GM18507 (cell line): ENCODE results near the gene B9D1.

Experiments
- DNase-seq: peaks from one replicate; pipeline ENCODE4 v3.0.0; 2011; ENCODE audit warnings: low read depth; ENCODE audit not compliant: insufficient read length; ENCODE audit errors: extremely low spot score
- FAIRE-seq: peaks from 2 replicates; lab custom pipeline; 2011; peaks lifted over from hg19 to GRCh38; lab: Jason Lieb, UNC

Gene B9D1, protein sequence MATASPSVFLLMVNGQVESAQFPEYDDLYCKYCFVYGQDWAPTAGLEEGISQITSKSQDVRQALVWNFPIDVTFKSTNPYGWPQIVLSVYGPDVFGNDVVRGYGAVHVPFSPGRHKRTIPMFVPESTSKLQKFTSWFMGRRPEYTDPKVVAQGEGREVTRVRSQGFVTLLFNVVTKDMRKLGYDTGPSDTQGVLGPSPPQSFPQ

DNA sequence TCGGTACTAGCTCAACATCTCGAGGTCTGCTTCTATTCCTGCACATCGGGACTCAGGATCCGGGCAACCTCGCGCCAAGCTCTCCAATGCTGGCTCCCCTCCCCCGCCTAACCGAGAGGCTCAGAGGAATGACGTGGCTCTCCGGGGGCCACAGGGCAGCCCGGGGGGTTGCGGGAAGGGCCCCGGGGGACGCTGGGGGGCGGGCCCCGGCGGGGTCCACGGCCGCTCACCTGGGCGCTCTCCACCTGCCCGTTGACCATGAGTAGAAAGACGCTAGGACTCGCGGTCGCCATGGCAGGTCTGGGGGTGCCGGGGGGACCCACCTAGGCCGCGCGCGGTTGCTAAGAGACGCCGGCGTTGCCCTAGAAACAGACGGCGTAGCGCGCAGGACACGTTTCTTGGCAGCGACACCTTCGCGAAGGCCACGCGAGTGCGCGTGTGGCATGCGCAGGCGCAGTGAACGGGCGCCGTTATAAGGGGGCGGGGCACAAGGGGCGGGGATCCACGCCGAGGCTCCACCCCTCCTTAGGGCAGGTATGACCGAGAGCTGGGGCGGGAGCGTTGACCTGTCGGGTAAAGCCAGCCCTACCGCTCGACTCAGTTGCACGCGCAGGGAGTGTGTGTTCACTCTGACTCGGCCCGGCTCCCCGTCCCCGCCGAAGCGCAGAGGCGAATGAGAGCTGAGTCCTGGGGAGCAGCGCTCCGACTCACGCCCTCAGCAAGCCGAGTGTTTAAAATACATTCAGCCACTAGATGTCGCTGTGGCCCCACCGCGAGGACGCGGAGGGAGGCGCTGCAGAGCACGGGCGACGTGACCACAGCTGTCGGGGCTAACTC is at the start of gene B9D1:
TSS of gene B9D1 (minus strand) at position 447 of the 837 bp plus-strand sequence. CDS start at position 293, 154 bp downstream.
- FAIRE-seq = peak; percentile 89

DNA sequence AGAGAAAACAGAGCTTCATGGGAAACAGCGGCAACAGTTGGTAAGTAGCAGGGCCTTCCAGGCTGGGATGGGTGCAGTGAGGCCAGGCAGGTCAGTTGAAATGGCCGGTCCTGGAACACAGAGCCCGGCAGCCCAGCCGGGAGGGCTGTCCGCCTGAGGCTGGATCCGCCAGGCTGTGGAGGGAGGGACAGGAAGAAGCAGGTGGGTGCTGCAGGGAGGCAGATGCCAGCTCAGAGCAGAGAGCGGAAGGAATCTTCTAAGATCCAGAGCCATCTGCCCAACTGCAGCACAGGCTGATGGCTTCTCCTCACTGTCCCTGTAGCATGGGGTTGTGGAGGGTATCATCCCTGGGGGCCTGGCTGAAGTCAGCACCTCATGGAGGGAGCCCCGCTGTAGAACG is 49.1 kb upstream of the B9D1 start:
- FAIRE-seq (no peak), DNase-seq (no peak)

More for the DNA sequence above, at the start of gene B9D1:
- peak; percentile 99 for DNase-seq

DNA sequence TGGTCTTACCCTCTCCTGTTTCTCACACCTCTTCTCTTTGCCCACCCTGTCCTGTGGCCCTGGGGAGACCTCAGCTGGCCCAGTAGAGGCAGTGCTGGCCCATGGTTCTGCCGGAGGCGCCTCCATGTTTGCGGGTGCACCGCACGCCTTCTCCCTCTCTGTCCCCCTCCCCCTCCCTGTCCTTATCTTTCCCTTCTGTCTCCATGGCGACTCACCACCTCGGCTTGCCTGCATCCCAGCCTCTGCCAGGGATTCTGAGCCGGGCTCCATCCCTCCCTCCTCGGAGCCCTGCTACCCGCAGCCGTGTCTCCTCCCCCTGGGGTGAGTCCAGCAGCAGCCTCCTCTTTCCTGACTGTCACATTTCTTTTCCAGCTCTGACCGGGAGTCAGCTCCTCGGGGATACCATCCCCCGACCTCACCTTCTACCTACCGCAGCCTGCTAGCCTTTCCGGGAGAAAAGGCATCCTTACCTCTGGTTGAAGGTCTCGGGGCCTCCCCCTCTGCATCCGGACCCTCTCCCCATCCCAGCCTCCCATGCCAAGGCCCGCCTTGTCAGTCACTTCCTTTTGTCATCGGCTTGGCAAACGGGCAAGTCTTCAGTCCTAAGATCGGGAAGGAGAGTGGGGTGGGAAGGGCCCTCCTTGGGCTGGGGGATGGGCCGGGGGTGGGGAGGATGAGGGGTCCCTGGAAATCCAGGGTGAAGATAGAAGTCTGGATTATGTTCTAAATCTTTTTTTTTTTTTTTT is 48.5 kb upstream of the B9D1 start, which contains the start of gene RNF112:
TSS of gene RNF112 (plus strand) at position 358 of the 746 bp plus-strand sequence. CDS start at position 535, 177 bp downstream.
- no peak for FAIRE-seq
- DNase-seq = no peak

DNA sequence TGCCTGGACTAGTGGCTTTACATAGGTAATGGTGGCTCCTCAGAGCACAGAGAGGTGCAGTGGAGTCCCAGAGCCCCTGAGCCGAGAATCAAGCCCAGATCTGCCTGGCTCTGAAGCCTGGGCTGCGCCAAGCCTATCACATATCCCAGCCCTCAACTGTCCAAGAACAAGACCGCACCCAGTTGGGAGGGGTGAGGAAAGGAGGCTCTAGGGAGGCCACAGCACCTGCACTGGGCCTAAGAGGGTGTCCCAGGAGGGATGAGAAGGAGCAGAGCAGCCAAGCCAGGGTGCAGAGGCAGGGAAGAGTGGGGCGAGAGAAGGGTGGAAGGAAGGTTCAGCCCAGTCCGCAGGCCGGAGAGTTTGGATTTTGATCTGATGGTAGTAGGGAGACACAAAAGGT is 47.6 kb upstream of the B9D1 start:
- DNase-seq = no peak
- FAIRE-seq = no peak

DNA sequence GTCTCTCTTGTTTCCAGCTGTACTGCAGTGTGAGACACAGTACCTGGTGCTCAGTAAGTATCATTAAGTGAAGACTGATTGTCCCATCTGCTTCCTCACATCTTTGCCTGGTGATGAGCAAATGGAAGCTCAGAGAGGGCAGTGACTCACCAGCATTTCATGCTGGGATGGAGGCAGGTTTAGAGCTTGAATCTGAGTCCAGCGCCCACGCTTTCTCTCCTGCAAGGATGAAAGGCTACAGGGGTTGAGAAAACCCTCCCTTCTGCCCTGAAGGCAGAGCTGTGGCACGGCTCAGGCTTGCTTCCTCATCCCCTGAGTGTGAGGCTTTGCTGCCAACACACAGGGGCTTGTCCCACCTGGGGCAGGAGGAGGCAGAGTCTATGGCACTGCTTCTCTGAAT is 47.0 kb upstream of the B9D1 start:
- FAIRE-seq = no peak

DNA sequence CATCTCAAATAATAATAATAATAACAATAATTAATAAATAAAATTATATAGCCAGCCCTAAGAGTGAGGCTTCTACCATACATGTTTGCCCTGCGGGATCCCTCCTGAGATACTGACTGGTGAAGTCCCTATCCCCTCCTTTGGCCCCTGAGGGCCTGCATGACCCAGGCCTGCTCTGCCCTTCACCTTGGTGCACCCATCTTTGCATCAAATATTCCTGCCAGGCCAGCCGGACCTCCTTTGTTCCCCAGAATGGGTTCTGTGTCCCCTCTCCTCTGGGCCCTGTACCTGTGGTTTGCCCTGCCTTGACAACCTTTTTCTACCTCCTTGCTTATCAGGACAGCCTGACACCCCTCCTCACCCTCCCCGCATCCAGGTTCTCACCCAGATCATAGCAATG is 46.5 kb upstream of the B9D1 start:
- no peak for FAIRE-seq
- no peak for DNase-seq

More for the DNA sequence above, 47.0 kb upstream of the B9D1 start:
- no peak for DNase-seq

DNA sequence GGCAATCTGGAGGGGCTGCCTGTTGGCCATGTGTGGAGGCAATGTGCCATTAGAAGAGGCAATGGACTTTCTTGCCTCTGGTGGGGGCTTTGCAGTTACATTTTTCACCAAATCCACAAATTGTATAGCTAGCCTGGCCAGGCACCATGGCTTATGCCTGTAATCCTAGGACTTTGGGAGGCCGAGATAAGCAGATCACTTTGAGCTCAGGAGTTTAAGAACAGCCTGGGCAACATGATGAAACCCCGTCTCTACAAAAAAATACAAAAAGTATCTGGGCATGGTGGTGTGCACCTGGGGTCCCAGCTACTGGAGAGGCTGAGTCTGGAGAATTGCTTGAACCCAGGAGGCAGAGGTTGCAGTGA is 45.8 kb upstream of the B9D1 start:
- FAIRE-seq = no peak

DNA sequence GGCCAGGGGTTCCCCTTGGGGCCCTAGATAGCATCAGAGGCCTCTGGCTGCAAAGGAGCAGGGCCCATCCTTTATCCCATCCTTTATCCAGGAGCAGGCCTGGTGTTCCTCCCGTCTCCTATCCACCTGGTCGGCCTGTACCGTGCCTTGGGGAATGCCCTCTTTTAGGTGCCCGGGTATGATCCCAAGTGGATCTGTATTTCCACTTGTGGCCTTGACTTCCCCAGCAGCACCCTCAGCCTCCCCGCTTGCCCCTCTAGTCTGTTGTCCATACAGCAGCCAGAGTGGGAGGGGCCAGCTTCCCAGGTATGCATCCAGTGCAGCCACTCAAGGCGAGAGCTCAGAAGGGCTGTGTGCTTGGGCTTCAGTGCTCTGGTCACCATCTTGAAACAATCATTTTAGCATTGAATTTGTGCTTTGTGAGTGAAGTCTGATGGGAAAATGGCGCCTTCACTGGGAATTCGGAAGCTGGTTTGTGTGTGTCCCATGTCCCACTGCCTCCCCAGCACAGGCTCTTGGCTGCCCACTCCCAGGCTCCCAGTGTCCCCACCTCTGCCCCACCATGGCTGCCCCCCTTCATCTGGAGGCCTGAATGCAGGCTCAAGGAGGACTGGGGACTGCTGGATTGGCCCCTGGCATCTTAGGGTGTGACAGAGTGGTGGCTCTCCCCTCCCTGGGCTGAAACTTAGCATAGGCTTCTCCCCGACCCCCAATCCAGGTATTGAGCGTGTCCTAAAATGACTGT is 45.2 kb upstream of the B9D1 start:
- no peak for FAIRE-seq
- no peak for DNase-seq

More for the DNA sequence above, 45.8 kb upstream of the B9D1 start:
- DNase-seq = no peak

DNA sequence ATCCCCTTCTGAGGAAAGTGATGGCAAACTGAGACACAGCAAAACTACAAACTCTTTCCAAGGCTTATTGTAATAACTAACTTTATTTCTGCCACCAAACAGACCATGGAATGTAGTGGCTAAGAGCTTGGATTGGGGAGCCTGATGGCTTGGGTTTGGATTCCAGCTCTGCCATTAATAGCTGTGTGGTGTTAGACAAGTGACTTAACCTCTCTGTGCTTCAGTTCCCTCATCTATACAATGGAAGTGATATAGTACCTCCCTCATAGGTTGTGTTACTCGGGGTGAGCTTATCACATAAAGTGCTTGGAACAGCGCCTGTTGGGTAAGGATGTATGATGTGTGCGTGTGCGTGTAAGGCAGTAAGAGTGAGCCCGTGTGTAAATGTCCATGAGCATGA is 42.6 kb upstream of the B9D1 start:
- no peak for FAIRE-seq
- DNase-seq = no peak

DNA sequence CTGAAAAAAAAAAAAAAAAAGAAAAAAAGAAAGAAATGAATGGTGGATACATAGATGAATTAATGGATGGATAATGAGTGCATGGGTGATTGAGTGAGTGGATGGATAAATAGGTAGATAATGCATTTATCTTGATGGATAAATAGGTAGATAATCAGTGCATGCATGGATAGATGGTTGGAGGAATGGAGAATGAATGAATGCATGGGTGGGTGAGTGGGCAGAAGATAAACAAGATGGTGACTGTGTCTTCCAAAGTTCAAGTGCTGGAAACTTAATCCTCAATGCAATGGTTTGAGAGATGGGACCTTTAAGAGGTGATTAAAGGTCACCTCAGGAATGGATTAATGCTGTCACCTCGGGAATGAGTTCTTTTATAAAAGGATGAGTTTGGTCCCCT is 41.7 kb upstream of the B9D1 start:
- FAIRE-seq = no peak
- no peak for DNase-seq

DNA sequence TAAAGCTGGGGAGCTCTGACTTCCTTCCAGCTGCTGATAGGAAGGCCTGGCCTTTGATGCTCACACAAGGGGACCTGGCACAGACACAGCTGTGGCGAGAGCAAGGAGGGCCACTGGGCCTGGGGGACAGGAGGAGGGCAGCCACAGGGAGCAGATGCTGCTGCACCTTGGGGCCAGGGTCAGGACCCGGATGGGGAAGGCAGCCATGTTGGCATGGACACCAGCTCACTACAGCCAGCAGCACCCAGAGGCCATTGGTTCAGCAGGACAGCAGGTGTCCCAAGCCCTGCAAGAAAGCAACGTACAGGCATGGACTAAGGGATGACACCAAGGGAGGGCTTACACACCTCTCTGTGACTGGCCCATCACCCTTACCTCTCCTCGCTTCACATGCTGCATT is 40.5 kb upstream of the B9D1 start:
- FAIRE-seq (no peak), DNase-seq (no peak)

DNA sequence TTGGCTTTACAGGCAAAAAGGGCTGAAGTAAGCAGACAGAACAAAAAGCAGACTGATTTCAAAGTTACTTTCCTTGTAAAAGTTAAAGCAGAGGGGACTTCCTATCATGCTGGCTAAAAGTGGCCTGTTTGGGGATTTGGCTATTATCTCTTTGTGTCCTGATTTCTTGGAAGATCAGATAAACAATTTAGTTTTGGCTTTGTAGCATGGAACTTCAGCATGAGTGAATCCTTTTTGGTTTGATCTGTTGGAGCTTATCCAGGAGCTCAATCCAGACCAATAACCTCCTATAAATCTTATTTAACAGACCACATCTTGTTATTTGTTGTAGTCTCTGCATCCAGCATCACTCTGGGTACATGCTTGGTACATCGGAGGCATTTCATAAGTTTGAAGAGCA is 39.6 kb upstream of the B9D1 start:
- DNase-seq (no peak), FAIRE-seq (no peak)

DNA sequence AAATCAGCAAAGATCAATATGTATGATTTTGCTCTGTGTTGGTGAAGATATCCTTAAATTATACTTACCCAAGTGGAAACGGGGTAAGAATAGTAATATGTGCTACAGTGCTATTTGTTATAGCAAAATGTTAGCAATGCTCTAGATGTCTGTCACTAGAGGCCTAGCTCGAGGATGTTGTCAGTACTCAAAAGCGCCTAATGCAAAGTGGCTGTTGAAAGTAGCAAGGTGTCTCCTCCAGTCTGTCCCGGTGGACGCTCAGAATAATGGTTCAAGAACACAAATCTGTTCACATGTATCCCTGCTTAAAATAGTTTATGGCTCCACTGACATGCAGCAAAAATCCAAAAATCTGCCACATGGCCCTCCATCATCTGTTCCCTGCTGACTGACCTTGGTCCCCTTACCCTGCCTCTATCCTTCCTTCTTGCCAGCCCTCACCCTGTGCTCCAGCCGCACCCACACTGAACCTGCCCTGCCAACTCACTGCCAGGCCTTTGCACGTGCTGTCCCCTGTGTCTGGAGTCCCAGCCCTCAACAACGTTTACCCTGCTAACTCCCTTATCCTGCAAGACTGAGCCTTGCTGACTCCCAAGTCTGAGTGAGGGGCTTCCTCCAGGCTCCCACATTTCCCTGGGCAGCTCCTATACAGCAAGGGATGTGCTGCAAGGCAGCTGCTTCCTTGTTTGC is 38.9 kb upstream of the B9D1 start:
- no peak for DNase-seq
- FAIRE-seq = no peak

DNA sequence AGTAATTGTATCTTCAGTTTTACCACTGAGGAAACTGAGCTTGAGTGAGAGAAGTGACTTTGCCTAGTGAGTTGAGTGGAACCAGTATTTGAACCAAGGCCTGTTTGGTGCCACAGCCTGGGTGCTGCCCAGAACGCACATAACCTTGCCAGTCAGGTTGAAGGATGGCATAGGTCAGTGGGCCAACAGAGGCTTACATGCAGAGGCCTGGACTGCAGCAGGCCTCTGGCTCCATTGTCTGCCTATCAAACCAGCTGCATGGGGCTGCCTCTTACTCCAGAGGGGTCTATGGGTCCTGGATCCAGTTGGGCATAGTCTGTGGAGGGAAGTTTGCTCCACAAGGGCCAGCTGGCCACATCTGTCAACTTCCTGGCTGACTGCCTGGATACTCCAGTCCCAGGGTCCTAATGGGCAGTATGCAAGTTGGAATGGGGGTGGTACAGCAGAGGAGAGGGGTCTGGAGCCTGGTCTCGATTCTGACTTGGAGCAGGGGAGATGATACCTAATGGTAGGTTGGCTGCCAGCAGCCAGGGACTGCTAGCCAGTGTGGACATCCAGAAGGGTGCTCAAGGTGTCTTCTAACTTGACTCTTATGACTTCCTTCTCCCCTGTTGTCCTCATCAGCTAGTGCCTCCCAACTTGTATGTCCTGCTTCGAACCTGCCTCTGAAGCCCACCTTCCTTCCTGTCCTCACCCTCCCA is 37.4 kb upstream of the B9D1 start:
- DNase-seq (no peak), FAIRE-seq (no peak)

DNA sequence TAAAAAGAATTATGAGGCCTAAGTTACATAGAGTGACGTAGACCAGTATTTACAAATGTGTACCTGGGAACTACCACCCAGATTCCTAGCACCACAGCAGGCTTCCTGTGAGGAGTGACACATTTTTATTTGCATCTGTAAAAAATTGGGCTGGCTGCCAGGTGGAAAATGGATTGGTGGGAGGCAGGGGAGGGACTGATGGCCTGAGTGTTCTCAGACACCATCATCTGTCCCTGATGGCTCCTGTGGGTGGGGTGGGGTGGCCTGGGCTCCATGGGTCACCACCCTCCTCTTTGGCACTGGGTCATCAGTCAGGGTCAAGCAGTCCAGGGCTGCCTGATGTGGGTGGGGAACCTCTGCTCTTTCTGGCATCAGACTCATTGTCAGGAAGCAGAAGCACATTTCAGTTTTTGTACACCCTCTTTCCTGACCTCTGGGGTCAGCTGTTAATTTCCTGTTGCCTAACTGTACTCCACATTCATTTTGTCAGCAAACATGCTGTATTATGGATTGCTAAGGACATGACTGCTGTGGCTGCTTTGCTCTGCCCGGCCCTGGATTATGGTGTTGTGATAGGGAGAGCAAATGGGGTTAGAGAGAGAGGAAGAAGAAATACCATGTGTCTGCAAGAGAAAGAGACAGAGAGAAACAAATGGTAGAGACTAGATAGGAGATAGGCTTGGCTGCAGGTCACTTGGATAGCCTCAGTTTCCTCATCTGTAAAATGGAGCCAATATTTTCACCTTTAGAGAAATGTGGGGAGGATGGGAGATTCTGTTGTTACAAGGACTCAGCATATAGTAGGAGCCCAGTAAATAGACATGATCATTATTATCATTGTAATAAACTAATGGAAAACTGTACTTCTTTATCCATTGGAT is 36.0 kb upstream of the B9D1 start:
- FAIRE-seq (no peak), DNase-seq (no peak)

DNA sequence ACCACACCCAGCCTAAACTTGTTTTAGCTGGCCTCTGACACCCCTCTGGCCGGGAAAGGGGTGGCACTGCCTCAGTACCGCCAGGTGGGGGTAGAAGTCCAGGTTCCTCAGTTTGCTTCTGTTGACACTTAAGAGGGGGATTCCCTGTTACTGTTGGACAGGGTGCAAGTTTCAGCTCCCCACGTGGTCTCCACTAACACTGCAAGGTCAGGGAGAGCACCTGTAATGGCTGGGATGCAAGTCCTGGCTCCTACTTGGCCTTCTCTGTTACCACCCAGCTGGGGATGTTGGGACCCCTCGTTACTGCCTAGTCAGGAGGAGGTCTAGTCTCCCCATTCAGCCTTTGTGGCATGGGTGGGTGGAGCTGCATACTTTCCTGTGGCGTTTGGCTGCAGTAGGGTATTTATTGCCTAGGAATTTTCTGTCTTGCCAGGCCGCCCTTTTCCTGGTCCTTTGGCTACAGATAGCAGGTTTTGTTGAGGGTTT is 35.1 kb upstream of the B9D1 start:
- DNase-seq (no peak), FAIRE-seq (no peak)

DNA sequence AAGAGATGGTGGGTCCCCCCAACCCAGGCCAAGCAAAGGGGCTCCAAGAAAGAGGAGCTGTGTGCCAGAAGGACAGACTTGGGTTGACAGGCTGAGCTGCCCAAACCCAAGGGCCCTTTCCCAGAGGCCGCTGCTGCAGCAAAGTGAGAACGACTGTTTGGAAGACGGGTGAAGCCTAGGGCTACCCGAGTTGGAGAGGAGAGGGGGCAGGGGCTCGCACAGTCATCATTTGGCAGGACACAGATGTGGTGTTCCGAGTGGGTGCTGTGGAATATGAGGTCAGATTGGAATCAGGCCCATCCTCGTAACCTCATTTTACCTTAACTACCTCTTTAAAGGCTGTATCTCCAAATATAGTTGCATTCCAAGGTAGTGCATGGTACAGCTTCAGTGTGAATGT is 29.8 kb upstream of the B9D1 start:
- no peak for FAIRE-seq
- DNase-seq = no peak

DNA sequence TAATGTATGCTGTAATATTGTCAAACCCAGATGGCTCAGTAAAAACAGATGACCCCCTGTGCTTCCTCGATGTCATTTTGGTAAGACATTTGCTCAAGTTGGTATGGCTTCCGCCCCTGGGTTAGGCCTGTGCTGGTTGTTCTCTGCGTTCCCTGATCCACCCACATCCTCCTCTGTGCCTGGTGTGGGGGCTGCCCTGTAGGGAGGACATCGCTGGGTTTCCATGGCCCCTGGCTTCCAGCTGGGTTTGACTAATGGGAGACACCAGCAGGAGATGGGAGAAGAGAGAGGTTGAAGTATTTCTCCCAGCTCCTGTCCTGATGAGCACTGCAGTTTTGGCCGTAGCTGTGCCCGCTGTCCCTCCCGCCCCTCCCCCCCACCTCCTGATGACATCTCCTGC is 28.9 kb upstream of the B9D1 start:
- DNase-seq (no peak), FAIRE-seq (no peak)
